Effector memory CD4-positive, alpha-beta T cell (primary cell): ENCODE results near the gene MEFV.
"Not testable (repeated sequence)": the region's sequence is repeated elsewhere in the genome, so short reads cannot be mapped to it uniquely, and the experiment has no call there.

ENCODE experiments used
- DNase-seq, 3 donors: peaks; one replicate each; pipeline ENCODE4 v3.0.0-alpha.2; 2020
- H3K27ac ChIP-seq: 2 replicates; pipeline ENCODE4 v1.7.0; 2013; ENCODE audit warnings: mild to moderate bottlenecking, low read length, moderate library complexity; ENCODE audit not compliant: insufficient read depth, poor library complexity, severe bottlenecking
- H3K27me3 ChIP-seq: replicated peaks from 2 replicates; pipeline ENCODE4 v1.7.0; 2013; ENCODE audit warnings: mild to moderate bottlenecking, low read length; ENCODE audit not compliant: insufficient read depth, control insufficient read depth, poor library complexity, severe bottlenecking
- H3K36me3 ChIP-seq: 2 replicates; pipeline ENCODE4 v1.7.0; 2013; ENCODE audit warnings: mild to moderate bottlenecking, low read length, moderate library complexity; ENCODE audit not compliant: control insufficient read depth, insufficient read depth
- H3K4me1 ChIP-seq: 2 replicates; pipeline ENCODE4 v1.7.0; 2013; ENCODE audit warnings: low read length, mild to moderate bottlenecking; ENCODE audit not compliant: control insufficient read depth, insufficient read depth, poor library complexity, severe bottlenecking
- H3K4me3 ChIP-seq: 2 replicates; pipeline ENCODE4 v1.7.0; 2013; ENCODE audit warnings: low read length, low read depth, mild to moderate bottlenecking; ENCODE audit not compliant: insufficient read depth, poor library complexity, severe bottlenecking
- H3K9me3 ChIP-seq: 2 replicates; pipeline ENCODE4 v1.7.0; 2013; ENCODE audit warnings: mild to moderate bottlenecking, low read length, moderate library complexity; ENCODE audit not compliant: control insufficient read depth

MEFV gene

DNA sequence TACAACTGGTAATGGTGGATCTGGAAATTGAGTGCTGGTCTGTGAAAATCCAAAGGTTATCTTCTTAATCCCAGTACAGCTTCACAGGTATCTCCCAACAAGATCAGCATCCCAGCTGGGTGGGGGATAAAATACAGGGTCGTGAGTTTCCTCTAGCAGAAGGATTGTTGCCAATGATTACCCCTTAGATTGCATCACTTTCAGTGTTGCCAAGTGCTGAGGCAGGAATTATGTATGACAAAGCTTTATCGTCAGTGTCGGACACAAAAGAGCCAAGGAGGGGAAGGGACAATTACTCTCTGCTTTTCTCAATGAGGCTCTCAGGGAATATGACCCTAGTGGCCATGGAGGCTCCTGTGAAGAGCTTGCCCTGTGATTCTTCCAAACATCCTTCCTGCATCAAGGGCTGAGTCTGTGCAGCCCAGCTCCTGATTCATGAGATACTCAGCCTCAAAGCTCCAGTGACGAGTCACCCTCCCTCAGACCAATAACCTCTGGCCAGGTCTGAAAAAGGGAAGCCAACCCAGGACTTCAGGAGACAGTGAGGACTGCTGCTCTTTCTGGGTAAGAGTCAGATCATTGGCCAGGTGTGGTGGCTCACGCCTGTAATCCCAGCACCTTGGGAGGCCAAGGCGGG is 53.4 kb downstream of the MEFV start:
- Histone ChIP-seq H3K27me3 (no peaks in the 10 kb centered on the region), H3K4me3 (no peak overlapping the region), H3K4me1 (no peaks in the 10 kb centered on the region), H3K27ac (no peak overlapping the region), H3K36me3 (no peaks in the 10 kb centered on the region), H3K9me3 (no peaks in the 10 kb centered on the region)
- DNase-seq = no peak

DNA sequence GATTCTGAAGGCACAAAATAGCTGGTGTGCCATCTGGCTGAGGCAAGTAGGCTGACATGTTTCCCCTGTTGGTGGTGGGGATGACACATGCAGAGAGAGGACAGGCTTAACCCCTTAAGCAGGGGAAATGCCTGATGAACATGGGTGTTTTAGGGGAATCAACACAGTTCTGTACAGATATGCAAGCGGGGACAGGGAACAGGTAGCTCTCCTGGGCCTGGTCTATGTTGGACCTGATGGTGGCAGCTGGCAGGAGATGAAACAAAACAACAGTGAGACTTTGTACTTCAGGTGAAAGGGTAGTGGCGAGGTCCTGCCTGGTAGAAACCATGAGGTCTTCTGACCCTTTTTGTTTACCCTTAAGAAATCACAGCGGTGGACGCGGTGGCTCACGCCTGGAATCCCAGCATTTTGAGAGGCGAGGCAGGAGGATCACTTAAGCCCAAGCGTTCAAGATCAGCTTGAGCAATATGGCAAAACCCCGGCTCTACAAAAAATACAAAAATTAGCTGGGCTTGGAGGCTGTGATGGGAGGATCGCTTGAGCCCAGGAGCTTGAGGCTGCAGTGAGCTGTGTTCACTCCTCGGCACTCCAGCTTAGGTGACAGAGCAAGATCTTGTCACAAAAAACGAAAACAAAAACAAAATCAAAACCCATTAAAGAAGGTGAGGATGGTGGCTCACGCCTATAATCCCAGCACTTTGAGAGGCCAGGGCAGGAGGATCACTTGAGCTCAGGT is 57.9 kb downstream of the MEFV start:
- DNase-seq = no peak
- Histone ChIP-seq H3K9me3 (no peaks in the 10 kb centered on the region), H3K4me3 (no peak overlapping the region), H3K4me1 (no peaks in the 10 kb centered on the region), H3K36me3 (no peaks in the 10 kb centered on the region), H3K27me3 (peaks cover 10% of the 10 kb centered on the region), H3K27ac (no peak overlapping the region)

DNA sequence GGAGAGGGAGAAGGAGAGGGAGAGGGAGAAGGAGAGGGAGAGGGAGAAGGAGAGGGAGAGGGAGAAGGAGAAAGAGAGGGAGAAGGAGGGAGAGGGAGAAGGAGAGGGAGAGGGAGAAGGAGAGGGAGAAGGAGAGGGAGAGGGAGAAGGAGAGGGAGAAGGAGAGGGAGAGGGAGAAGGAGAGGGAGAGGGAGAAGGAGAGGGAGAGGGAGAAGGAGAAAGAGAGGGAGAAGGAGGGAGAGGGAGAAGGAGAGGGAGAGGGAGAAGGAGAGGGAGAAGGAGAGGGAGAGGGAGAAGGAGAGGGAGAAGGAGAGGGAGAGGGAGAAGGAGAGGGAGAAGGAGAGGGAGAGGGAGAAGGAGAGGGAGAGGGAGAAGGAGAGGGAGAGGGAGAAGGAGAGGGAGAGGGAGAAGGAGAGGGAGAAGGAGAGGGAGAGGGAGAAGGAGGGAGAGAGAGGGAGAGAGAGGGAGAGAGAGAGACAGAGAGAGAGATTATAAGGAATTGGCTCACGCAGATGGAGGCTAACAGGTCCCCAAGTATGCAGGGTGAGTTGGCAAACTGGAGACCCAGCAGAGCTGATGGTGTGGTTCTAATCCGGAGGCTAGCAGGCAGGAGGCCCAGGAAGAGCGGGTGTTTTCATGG is 58.6 kb downstream of the MEFV start:
- not testable (repeated sequence) for H3K4me1 ChIP-seq, H3K9me3 ChIP-seq, DNase-seq, H3K36me3 ChIP-seq, H3K4me3 ChIP-seq, H3K27ac ChIP-seq
- H3K27me3 ChIP-seq = peaks cover 16% of the 10 kb centered on the region

DNA sequence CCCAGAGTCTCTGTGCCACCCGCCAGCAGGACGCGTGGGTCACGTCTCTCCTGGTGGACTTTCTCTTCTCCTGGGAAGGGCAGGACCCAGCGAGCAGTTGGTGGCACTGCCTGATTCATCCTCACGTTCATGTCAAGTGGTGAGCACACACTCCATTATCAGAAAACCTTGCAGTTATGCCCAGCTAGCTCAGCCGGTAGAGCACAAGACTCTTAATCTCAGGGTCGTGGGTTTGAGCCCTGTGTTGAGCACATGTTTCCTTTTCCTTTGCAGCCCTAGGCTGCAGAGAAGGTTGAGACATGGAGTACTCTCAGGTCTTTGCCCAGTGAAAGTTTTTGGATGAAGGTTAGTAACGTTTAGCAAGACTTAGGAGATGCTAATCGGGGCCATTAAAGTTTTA is 60.5 kb downstream of the MEFV start:
- Histone ChIP-seq H3K4me3 (no peak overlapping the region), H3K36me3 (no peaks in the 10 kb centered on the region), H3K9me3 (no peaks in the 10 kb centered on the region), H3K4me1 (peaks cover 5% of the 10 kb centered on the region), H3K27me3 (peaks cover 34% of the 10 kb centered on the region), H3K27ac (no peak overlapping the region)
- no peak for DNase-seq

DNA sequence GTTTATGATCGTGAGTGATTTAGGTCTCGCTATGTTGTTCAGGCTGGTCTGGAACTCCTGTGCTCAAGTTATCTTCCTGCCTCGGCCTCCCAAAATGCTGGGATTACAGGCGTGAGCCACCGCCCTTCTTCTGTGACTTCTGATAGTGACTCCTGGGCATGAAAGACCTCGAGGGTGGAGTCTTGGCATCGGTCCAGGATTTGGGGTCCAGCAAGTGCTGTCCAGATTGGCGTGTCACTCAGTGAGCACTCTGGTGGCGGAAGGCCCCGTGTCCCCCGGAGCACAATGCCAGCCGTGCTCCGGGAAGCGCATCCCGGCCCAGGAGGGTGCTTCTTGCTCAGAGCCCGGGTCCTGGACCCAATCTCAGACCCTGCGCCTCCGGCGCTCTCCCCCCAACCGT is 61.6 kb downstream of the MEFV start:
- Histone ChIP-seq H3K4me3 (no peak overlapping the region), H3K4me1 (peaks cover 11% of the 10 kb centered on the region), H3K9me3 (no peaks in the 10 kb centered on the region), H3K36me3 (no peaks in the 10 kb centered on the region), H3K27me3 (peaks cover 46% of the 10 kb centered on the region), H3K27ac (no peak overlapping the region)
- no peak for DNase-seq

DNA sequence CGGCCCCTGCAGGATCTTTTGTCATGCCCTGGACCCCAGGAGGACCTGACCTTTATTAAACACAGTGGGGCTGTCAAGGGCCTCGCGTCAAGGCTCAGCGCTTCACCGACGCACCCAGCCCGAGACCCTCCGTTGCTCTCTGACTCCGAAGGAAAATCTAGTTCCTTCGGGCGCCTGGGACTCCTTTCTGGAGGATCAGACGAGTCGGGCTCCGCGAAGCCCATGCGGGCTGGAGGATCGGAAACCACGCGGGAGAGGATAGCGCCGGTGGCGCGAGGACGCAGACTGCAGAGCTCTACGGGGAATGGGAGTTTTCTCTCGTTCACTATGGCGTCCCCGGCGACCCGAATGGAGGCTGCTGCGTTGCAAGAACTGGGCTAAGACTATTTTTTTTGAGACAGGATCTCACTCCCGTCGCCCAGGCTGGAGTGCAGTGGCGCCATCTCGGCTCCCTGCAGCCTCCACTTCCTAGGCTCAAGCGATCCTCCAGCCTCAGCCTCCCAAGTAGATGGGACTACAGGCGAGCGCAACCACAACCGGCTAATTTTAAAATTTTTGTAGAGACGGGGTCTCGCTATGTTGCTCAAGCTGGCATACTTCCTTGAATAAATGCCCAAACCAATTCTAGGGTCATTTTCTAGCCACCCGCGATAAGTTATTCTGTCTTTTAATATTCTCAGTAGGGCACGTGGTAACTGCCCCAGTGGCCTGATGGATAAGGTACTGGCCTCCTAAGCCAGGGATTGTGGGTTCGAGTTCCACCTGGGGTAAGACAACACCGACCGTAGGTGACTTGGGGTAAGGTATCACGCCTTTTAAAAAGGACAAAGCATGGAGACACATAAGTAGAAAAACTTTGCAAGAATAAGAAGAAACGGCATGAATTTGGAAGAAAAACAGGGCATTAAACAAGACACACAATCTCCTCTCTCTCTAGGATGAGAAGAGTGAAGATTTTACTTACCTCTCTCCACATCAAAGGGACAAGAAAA is 62.9 kb downstream of the MEFV start:
- Histone ChIP-seq H3K27me3 (peaks cover 58% of the 10 kb centered on the region), H3K27ac (no peak overlapping the region), H3K4me3 (no peak overlapping the region), H3K36me3 (no peaks in the 10 kb centered on the region), H3K9me3 (no peaks in the 10 kb centered on the region), H3K4me1 (peaks cover 24% of the 10 kb centered on the region)
- DNase-seq = no peak

DNA sequence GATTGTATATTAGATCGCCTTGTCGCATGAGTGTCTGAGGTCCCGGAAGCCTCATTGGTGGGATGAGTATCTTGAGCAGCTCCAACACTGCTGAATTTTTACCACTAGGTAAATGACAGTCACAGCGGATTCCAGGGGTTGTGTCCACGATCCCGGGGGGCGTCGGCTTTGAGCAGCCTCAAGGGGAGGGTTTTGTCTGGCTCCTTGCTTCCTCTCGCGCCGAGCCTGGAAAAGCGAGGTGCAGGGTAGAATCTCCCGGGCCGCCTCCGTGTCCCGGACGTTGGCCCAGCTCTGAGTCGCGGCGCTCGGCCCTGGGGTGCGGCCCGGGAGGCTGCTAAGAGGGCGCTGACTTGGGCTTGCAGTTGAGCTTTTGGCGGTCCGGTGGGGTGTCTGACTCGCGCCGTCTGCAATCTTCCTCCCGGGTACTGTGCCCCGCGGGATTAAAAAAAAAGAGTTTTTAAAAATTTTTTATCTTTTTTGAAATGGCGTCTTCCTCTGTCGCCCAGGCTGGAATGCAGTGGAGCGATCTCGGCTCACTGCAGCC is 63.9 kb downstream of the MEFV start:
- peaks cover 64% of the 10 kb centered on the region for H3K27me3 ChIP-seq
- H3K27ac ChIP-seq = no peak overlapping the region
- no peak for DNase-seq
- no peak overlapping the region for H3K4me3 ChIP-seq
- peaks cover 29% of the 10 kb centered on the region for H3K4me1 ChIP-seq
- H3K36me3 ChIP-seq = no peaks in the 10 kb centered on the region
- H3K9me3 ChIP-seq = no peaks in the 10 kb centered on the region
